CD4-positive, alpha-beta T cell treated with Interleukin-4 for 1 hour (primary cell): ENCODE results near the gene ANTXR1.
A peak's percentile ranks its signal among the peaks of the same experiment; 100 is the strongest.

ENCODE experiments used
- DNase-seq, 2 donors: peaks; one replicate each; pipeline ENCODE4 v3.0.0-alpha.2; 2020 to 2022

ANTXR1 gene

DNA sequence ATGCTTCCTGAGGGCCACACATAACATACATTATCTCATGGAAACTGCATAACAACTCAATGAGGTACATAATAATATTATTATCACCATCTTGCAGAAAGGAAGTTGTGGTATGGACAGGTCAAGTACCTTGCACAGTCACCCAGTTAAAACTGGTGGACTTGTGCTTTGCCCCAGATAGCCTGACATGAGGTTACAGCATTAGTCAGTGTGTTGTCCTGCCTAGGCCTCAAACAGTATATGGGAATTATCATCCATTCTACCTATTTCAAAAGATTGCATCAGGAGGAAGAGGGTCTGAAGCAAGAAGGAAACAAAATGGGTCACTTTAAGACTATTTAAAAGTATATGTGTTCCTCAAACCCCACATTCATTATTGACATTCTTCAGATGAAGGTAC lies 5.4 kb upstream of the ANTXR1 start:
- DNase-seq, result no peak

DNA sequence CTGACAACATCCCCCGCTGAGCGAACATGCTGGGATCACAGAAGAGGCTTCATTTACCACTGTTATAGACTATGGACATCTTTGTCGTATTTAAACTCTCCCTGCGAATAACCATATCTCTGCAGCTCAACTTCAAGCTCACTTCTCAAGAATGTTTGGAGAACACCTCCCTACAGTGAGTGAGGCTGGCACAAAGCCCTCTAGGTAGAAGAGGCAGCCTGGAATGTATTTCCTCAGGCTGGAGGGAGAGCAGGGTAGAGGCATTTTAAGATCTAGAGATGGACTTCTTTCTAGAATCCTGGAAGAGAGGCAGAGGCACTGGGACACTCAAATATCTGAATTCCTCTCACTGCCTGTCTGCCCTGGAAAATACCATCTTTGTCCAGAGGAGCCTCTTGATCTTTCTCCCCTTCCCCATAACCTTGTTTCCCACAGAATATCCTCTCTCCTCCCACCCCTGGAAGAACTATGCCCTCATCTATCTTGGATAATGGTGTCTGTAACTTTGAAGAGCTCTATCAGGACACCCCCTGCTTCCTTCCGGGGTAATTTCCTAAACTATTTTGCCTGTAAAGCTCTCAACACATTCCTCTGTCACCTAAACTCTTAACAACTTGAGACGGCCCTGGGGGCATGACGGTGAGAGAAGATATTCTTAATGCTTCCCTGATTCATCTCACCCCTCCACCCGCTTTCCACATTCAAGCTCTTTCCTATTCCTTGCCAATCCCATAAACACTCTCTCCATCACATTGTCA lies 2.4 kb upstream of the ANTXR1 start:
- DNase-seq, result no peak

DNA sequence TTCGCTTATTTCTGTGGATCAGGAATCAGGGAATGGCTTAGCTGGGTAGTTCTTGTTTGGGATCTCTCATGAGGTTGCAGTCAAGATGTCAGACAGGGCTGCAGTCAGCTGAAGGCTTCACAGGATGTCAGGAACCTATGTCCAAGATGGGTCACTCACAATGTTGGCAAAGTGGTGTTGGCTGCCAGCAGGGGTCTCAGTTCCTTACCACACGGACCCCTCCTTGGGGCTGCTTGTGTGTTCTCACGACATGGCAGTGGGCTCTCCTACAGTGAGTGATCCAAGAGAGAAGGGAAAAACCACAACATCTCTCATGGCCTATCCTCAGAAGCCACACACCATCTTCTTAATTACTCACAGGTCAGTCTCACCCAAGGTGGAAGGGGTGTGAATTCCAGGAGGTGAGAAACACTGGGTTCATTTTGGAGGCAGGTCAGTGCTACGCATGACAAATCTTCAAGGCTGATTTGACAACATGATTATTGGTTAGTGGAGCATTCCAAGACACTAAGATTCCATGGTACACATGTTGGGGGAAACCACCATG lies 1.3 kb upstream of the ANTXR1 start:
- no peak for DNase-seq

DNA sequence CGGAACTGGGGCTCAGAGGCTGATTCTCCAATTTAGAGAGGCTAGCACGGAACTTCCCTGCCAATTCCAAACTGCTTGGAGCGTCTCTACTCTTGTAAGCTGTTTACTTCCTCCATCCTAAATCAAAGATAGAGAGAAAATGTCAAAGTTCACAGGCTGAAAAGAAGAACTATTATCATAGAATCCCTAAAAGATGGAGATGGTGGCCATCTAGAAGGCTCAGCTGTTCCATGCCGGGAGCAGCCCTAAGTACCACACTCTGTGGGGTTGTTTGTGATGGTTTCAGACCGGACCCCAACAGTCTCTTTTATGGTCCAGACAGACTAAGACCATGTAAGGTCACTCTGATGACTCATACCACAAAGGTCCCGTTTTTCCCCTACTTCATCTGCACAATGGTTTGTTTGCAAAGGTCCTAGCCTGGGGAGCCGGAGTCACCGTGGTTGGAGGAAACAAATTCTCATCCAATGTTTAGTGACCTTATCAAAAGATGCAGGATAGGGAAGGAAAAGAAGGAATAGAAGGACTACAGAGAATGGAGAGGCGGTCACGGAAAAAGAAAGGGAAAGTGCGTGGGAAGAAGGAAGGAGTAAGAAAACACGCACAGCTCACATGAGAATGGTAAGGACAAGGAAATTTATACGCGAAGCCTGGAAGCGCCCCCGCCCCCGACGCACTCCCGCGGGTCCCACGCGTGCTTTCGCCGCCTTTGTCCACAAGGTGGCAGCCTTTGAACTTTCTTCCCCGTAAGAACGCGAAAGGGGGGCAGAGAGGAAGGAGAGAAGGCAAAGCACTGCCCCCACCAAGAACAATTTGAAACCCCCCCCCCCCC lies 453 bp upstream of the ANTXR1 start:
- peak; percentile 26 to 43 for DNase-seq

DNA sequence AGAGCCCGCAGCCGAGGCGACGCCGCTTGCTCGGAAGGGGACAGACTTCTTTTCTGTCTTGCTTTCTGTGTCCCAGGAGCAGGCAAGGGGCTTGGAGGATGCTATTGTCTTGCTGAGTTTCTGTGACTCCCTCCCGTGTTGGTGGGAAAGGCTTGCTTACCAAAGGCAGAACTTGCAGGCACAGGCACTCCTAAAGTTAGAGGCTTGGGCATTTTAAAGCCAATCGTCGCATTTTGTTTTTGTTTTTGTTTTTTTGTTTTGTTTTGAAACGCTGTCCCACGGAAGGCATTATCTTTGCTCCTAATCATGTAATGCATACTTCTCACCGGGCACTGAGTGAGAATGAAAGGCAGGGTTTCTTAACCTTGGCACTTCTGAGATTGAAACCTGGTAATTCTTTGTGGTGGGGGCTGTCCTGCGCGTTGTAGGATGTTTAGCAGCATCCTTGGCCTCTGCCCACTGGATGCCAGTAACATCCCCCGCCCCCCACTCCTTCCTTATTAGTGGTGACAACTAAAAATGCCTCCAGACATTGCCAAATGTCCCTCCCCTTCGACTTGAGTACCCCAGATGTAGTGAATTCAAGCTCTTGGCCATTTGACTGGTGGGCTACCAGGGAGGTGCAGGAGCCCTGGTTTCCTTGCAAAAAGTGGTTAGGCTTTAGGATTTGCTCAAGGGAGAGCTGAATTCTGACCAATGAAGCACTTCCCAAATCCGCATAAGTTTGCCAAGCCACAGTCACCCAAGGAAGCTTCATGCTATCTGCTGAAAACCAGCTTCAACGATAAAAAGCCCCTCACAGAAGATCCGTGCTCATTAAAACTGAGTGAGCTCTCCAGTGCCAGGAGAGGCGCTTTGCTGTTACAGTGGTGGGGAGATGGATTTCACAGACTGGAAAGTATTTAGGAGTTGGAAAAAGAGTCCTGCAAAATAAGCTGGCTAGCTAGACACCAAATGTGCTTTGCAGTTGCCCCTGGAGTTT lies 1.2 kb downstream of the ANTXR1 start:
- no peak for DNase-seq

DNA sequence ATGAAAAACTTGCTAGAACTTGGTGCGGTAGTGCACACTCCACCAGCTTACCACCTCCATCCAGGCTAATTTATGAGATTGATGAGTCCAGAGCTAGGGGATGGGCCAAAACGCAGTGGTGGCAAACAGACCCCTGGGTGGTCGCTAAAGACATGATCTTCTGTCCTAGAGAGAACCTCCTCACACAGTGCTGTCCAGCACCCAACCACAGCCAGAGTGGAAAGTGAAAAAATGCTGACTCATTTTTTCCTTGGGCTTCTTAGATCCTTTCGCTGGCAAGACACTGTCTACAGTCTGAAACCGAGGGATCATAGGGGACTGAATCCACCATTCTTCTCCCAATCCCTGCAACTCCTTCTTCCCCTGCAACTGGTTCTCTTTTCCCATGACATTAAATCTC lies 4.1 kb downstream of the ANTXR1 start:
- DNase-seq, result no peak

DNA sequence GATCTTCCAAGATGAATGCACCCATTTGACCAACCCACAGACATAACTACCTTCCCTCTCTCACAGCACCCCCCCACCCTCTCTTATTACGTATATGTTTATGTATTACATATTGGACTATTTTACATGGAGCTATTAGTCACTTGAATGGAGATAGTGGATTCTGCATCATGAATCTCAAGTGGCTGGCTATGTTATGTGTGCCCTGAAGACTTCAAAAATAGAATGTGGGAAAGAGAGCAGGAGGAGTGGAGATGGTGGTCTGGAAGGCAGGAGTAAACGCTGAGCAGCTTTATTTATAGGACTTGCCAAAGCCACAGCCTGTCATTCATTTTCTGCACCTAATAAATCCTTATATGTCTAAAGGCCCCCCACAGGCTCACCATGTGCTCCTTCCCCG lies 4.9 kb downstream of the ANTXR1 start:
- DNase-seq, result no peak

DNA sequence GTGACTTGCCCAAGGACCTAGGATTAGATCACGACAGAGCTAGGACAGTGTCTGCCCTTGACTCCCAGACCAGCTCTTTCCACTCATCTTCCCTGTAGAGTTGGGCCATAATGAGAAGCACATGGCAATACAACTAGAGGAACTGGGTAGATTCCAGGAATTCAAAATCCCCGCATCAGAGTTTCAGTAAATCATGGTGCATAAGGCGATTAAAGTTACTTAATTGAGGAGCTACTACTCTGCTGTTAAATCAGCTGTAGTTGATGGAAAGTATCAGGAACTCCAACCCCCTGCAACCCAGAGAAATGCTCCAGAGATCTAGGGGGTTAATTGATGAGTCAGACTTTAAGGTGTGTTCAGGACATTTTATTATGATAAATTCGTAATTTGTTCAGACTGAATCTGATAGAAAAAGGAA lies 5.7 kb downstream of the ANTXR1 start:
- DNase-seq, result no peak

DNA sequence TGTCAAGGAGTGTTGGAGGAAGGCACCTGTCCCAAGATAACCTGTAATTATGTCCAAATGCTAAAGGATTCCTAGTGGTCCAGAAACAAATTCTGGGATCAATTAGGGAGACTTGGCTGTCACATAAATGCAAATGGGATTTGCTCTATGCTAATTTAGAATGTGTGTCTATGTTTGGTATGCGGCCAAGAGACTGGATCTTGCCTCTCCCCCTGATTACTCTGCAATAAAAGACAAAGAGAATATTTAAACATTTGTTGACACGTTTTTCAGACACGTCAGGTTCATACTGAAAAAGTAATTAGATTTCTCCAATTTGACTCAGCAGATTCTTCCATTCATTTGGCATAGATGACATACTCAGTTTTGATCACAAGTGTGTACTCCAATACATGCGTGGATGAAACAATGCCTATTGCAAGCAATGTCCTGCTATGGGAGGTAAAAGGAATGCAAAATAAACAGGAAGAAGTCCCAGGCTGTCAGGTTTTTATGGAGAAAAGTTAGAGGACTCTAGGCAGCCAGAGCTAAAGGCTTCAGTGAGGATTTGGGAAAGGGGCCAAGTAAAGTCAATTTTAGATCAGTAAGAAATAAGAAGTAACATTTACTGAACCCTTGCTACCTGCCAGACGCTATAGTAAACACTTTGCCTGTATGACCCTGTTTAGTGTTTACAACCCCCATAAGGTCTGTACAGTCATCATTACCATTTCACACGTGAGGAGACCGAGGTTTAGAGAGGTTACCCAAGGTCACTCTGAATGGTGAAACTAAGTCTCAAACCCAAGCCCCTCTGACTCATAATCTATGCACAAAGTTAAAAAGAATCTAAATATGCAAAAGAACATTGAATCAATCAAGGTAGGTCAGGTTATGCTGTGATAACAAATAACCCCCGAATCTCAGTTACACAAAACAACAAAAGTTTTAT lies 7.8 kb downstream of the ANTXR1 start:
- no peak for DNase-seq

DNA sequence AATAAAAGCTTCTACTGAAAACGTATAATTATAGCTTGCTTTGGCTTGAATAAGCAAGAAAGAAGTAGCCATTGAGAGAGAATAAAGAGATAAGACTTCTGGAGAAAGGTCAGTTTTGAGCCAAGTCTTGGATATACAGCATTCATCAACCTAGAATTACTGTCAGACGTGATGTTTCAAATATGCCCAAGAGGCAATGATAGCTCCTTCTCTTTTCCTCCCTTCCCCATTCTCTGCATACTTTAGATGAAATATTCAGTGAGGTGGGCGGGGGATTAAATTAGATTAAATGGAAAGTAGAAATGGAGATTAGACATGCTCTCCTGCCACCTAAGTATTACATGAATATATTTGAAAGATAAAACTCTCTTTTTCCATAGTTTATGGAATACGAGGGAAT lies 8.7 kb downstream of the ANTXR1 start:
- no peak for DNase-seq

DNA sequence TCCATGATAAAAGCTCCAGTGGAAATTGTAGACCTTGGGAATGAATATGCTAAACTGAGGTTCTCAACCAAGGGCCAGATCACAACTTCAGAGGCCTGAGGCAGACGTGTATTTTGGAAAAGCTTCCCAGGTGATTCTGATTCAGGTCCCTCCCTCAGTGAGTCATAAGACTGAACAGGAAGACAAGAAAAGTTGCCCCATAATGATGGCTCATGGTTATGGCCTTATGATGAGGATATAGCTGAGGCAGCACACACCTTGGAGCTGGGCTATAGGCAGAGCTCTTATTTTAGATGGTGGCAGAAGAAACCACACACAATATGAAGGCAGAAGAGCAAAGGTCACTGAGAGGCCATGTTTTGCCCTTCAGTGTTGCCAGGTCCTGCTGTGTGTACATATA lies 9.6 kb downstream of the ANTXR1 start:
- no peak for DNase-seq

DNA sequence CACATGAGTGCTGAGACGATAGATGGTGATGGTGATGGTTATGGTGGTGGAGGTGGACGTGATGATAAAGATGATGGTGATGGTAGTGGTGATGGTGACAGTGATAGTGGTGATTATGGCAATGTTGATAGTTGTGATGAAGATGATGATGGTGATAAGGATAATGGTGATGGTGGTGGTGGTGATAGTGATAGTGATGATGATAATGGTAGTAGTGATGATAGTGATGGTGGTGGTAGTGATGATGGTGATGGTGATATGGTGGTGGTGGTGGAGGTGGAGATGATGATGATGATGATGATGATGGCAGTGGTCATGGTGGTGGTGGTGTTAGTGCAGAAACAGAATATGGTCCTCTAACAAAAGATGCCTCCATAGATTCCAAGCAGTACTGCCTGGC lies 10.3 kb downstream of the ANTXR1 start:
- DNase-seq, result no peak

DNA sequence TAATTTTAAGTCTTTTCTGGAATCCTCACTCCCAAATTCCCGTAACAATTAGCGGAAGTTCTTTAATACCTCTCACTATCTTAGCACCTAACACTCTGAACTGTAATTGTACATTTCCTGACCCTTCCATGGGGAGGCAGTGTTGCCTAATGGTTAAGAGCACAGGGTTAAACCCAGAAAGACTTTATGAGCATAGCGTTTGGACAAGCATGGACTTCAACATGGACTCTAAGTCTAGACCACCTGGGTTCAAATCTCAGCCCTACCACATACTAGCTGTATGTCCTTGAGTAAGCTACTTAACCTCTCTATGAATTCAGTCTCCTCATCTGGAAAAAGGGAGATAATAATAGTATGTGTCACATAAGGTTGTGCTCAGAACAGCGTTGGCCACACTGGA lies 13.0 kb downstream of the ANTXR1 start:
- DNase-seq, result peak; percentile 25 to 26

DNA sequence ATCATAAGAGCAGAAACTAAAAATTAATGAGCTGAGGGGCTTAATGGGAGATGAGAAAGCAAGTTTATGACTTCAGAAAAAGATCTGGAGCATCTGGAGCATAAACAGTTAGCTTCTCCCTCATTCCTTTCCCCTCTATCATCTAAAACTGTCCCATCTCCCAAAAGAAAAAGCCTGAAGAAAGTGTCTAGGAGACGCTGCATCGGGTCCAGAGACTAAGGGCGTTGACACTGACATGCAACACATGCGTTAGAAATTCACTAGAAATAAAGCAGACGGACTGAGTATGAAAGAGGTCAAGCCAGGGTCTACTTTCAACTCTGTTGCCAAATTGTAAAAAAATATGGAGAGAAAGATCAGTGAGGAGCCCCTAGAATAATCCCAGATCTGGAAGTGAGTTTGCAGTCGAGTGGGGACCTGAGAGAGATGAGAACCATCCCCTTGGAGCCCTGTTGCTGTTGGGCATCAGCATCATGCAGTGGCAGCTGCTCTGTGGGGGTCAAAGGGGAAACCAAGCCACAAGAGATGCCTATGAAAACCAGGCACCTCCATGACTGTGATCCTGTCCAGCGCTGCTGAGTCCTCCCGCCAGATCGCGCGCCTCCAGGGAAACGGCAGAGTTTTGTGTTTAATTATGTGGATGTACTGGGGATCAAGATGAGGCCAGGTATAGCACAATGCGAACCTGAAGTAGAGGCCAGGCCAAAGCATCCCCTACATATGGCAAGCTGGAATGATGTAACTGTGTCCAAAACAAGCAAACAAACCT lies 13.9 kb downstream of the ANTXR1 start:
- DNase-seq, result no peak

DNA sequence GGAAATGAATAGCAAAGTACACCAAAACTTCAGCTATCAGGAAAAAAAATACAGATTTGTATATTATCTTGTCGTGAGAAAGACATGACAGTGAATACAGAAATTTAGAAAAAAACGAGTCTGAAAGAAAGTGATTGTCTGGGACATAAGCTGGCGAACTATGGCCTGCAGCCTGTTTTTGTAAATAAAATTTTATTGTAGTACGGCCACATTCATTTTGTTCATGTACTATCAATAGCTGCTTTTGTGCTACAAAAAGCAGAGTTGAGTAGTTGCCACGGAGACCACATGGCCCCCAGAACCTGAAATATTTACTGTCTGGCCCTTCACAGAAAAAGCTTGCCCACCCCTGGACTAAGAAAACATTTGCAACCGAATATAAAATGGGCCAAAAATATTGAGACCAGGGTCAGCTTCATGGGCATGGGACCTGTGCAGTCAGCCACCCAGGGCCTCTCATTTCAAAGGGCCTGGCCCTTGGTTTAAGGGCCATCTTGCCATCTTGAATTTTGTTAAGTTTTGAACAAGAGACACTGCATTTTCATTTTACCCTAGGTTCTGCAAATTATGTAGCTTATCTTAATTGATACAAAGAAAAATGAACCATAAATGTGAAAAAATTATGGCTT lies 17.9 kb downstream of the ANTXR1 start:
- DNase-seq, result no peak

DNA sequence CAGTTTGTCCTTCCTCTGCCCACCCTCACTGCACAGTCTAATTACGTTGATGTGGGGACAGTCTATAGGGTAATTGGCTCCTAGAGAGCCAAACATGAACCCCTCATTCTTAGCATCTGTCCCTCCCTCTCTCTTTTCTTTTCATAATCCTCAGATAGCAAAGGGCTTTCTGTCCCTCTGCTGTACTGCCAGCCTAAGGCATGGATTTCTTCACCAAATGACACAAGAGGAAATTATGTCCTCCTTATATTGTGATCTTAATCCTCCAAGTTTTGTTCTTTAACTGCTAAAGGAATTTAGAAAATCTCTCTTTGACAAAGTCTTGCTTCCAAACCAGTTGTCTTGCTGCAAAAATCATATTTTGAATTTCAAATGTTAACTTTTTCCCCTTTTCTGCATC lies 18.5 kb downstream of the ANTXR1 start:
- no peak for DNase-seq

DNA sequence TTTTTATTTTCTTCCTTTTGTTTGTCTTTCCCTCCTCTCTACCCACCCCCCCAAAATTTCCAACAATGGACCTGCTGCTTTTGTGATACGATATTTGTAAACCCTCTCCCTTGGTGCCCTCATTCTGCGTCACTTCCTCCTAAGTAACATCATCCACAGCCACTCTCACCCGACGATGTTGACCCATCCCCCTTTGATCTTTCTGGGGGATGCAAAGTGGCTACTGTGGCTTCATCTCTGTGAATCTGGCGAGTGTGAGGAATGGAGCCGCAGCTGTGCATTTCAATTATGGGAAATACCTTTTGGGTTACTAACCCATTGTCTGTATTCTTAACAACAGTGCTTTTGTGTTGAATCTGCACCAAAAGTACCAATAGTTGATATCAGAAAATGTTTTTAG lies 19.4 kb downstream of the ANTXR1 start:
- no peak for DNase-seq

DNA sequence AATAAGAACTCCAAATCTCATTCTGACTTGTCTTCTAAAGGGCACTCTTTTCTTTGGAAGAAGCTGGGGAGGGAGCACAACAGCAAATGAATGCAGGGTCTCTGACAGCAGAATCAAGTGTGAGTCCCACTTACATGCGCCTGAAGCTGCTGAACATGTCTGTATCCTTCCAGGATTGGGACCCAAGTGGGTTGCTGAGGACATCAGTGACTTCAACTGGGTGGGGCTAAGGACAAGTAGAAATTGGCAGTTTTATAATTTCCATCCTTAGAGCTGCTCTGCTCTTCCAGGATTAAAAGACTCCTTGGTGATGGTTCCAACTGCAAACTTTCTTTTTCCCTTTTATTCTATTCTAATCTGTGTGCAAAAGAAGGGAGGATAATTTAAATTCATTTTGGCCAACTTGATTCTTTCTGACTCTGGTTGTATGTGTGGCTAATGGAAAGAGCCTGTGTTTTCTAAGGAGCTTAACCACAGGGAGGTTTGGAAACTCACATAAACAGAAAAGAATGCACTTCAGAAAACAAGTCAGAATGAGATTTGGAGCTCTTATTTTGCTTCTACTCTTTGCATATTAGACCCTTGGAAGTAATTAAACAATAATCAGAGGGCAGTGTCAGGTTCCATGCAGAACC lies 20.6 kb downstream of the ANTXR1 start:
- DNase-seq, result no peak

DNA sequence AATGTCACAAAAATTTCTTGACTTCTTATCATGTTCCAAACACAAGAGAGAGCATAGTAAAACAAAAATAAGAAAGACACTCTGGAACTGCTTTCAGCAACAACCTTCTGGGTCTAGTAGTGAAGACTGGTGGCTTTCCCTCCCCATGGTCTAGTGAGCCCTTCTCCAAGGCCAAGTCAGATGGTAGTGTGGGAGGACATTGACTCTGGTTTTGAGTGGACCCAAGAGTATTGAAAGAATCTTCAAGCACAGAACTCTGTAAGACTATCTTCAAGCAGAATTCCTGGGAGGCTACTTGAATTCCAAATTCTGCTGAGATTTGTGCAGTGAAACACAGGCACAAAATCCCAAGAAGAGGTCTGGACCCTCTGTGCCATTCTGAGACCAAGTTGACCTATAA lies 21.1 kb downstream of the ANTXR1 start:
- no peak for DNase-seq

DNA sequence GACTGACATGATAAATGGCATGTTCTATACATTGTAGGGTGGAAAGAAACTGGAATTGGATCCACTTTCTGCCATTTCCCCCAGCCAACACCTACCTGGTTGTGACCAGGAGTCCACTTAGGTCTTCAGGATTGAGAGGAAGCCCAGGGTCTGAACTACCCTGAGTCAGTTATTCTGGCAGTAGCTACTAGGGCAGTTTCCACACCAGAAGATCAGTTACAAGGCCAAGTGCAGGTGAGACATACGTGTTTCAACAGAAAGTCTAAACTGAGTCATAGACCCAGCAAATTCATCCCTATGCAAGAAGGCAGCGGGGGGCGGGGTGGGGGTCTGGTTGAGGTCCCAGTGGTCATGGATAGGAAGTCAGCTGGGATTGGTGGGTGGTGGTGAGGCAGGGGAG lies 21.9 kb downstream of the ANTXR1 start:
- no peak for DNase-seq
